Measurements from ENCODE around the gene HSF5. TPM values are rescaled to one million over a fixed set of nuclear protein-coding genes. Genes with fewer than 3 reads are reported as not detected.
A peak's percentile ranks its signal among the peaks of the same experiment; 100 is the strongest.

HSF5 gene
- total RNA-seq, 2 experiments from 2014 or later = 3.9 to 4.2 TPM

- DNase-seq = no peak
- H3K4me1 Mint-ChIP-seq = peaks cover 9% of the 10 kb centered on the region
- no peaks in the 10 kb centered on the region for H3K9me3 Mint-ChIP-seq
- H3K27me3 Mint-ChIP-seq = no peaks in the 10 kb centered on the region
- no peak overlapping the region for H3K27ac Mint-ChIP-seq
- no peak overlapping the region for H3K4me3 Mint-ChIP-seq
- no peaks in the 10 kb centered on the region for H3K36me3 Mint-ChIP-seq
These were observed 17.9 kb downstream of the HSF5 start for GRCh38 chr17:58470356-58470755.

- no peaks in the 10 kb centered on the region for H3K9me3 Mint-ChIP-seq
- DNase-seq = no peak
- H3K27ac Mint-ChIP-seq = no peak overlapping the region
- H3K27me3 Mint-ChIP-seq = no peaks in the 10 kb centered on the region
- no peak overlapping the region for H3K4me3 Mint-ChIP-seq
- H3K4me1 Mint-ChIP-seq = peaks cover 6% of the 10 kb centered on the region
- H3K36me3 Mint-ChIP-seq = no peaks in the 10 kb centered on the region
These were observed 19.3 kb downstream of the HSF5 start for GRCh38 chr17:58468944-58469343.

DNA sequence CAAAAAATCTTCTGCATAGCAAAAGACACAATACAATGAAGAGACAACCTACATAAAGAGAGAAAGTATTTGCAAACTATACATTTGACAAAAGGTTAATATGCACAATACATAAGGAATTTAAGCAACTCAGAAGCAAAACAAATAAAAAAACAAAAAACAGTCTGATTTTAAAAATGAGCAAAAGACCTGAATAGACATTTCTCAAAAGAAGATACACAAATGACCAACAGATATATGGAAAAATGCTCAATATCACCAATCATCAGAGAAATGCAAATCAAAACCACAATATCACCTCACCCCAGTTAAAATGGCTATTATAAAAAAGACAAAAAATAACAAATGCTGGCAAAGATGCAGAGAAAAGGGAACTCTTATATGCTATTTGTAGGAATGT is 32.7 kb downstream of the HSF5 start:
- Mint-ChIP-seq H3K27ac (no peak overlapping the region), H3K36me3 (peaks cover 4% of the 10 kb centered on the region), H3K9me3 (no peaks in the 10 kb centered on the region), H3K4me1 (no peaks in the 10 kb centered on the region), H3K4me3 (no peak overlapping the region), H3K27me3 (no peaks in the 10 kb centered on the region)
- no peak for DNase-seq

DNA sequence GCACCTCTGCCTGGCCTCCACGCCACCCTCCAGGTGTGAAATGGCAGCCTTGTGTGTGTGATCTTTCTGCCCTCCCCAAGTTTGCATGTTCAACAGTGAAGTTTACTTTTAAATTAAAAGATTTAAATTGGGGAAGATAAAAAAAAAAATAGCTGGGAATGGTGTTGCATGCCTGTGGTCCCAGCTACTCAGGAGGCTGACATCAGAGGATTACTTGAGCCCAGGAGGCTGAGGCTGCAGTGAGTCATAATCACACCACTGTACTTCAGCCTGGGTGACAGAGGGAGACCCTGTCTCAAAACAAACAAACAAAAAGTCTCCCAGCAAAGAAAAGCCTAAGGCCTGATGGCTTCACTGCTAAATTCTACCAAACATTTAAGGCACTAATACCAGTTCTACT is 35.5 kb downstream of the HSF5 start:
- Mint-ChIP-seq H3K4me1 (no peaks in the 10 kb centered on the region), H3K9me3 (no peaks in the 10 kb centered on the region), H3K27ac (no peak overlapping the region), H3K4me3 (no peak overlapping the region), H3K36me3 (peaks cover 4% of the 10 kb centered on the region), H3K27me3 (no peaks in the 10 kb centered on the region)
- no peak for DNase-seq

GRCh38 chr17:58447039-58447975 is 40.9 kb downstream of the HSF5 start:
- Mint-ChIP-seq H3K4me3 (no peak overlapping the region), H3K27ac (no peak overlapping the region), H3K36me3 (peaks cover 5% of the 10 kb centered on the region), H3K4me1 (peaks cover 6% of the 10 kb centered on the region), H3K27me3 (no peaks in the 10 kb centered on the region), H3K9me3 (no peaks in the 10 kb centered on the region)
- DNase-seq = peak; percentile 70

DNA sequence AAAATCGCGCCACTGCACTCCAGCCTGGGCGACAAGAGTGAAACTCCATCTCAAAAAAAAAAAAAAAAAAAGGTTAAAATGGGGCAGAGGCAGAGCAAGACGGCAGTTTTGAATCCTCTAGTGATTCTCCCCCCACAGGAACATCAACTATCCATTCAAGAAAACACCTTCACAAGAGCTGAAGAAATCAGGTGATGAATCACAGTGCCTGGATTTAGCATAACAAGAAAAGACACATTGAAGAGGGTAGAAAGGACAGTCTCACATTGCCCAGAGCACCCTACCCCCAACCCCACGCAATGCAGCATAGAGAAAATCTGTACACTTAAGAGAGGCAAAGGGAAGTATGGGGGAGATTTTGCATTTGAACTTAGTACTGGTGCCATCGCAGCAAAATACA is 42.1 kb downstream of the HSF5 start:
- no peaks in the 10 kb centered on the region for H3K9me3 Mint-ChIP-seq
- H3K4me1 Mint-ChIP-seq = peaks cover 6% of the 10 kb centered on the region
- H3K27me3 Mint-ChIP-seq = no peaks in the 10 kb centered on the region
- peaks cover 5% of the 10 kb centered on the region for H3K36me3 Mint-ChIP-seq
- no peak overlapping the region for H3K27ac Mint-ChIP-seq
- no peak for DNase-seq
- no peak overlapping the region for H3K4me3 Mint-ChIP-seq

GRCh38 chr17:58436805-58437239 is 51.4 kb downstream of the HSF5 start:
- no peak overlapping the region for H3K4me3 Mint-ChIP-seq
- H3K9me3 Mint-ChIP-seq = no peaks in the 10 kb centered on the region
- no peak for DNase-seq
- H3K4me1 Mint-ChIP-seq = no peaks in the 10 kb centered on the region
- no peaks in the 10 kb centered on the region for H3K27me3 Mint-ChIP-seq
- peaks cover 4% of the 10 kb centered on the region for H3K36me3 Mint-ChIP-seq
- no peak overlapping the region for H3K27ac Mint-ChIP-seq

DNA sequence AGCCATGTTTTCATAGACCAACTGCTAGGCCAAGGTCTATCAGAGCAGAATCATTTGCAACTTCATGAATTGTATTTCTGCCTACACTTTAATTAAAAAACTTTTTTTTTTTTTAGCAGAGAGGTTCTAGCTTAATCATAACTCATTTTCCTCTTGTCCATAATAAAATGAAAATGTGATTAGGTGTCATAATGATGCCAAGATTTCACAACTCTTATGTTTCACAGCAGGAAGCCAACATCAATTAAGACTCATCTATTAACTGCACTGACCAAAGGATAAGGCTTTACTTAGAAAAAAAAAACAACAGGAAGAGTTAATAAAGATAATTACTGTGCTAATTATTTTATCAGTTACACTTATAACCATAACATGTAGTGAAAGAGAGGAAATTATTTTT is 52.0 kb downstream of the HSF5 start:
- DNase-seq = no peak
- H3K4me3 Mint-ChIP-seq = no peak overlapping the region
- no peaks in the 10 kb centered on the region for H3K4me1 Mint-ChIP-seq
- H3K36me3 Mint-ChIP-seq = peaks cover 4% of the 10 kb centered on the region
- H3K27ac Mint-ChIP-seq = no peak overlapping the region
- no peaks in the 10 kb centered on the region for H3K9me3 Mint-ChIP-seq
- no peaks in the 10 kb centered on the region for H3K27me3 Mint-ChIP-seq

- H3K27me3 Mint-ChIP-seq = no peaks in the 10 kb centered on the region
- no peak overlapping the region for H3K4me3 Mint-ChIP-seq
- H3K27ac Mint-ChIP-seq = no peak overlapping the region
These were observed 55.2 kb downstream of the HSF5 start for GRCh38 chr17:58432806-58433573.

GRCh38 chr17:58427807-58428206 is 60.4 kb downstream of the HSF5 start:
- Mint-ChIP-seq H3K9me3 (no peaks in the 10 kb centered on the region), H3K27ac (no peak overlapping the region), H3K27me3 (no peaks in the 10 kb centered on the region), H3K36me3 (no peaks in the 10 kb centered on the region), H3K4me1 (no peaks in the 10 kb centered on the region), H3K4me3 (no peak overlapping the region)
- DNase-seq = no peak

More at GRCh38 chr17:58432806-58433573, 55.2 kb downstream of the HSF5 start:
- no peak for DNase-seq
- no peaks in the 10 kb centered on the region for H3K4me1 Mint-ChIP-seq
- peaks cover 1% of the 10 kb centered on the region for H3K36me3 Mint-ChIP-seq
- no peaks in the 10 kb centered on the region for H3K9me3 Mint-ChIP-seq

DNA sequence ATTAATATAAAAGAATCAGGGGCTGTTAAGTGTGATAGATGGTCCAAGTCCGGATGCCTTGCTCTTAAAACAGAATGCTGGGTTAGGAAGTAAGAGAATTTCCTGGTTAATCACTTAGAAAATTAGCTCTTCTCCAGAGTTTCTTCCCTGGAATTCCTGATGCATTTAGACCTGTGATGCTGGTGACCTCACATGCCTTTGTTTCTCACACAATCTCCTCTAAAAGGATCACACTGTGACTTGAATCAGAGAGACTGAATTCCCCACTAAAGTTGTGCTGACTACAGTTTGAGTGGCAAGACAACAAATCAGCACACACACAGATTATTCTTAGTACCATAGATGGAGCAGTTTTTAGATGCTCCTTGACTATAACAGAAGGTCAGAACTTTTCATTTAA is 66.5 kb downstream of the HSF5 start:
- Mint-ChIP-seq H3K4me1 (peaks cover 11% of the 10 kb centered on the region), H3K27ac (no peak overlapping the region), H3K36me3 (no peaks in the 10 kb centered on the region), H3K4me3 (no peak overlapping the region), H3K9me3 (no peaks in the 10 kb centered on the region), H3K27me3 (no peaks in the 10 kb centered on the region)
- no peak for DNase-seq

GRCh38 chr17:58420827-58421226 is 67.4 kb downstream of the HSF5 start:
- Mint-ChIP-seq H3K27me3 (no peaks in the 10 kb centered on the region), H3K9me3 (no peaks in the 10 kb centered on the region), H3K27ac (no peak overlapping the region), H3K4me3 (no peak overlapping the region), H3K4me1 (peaks cover 12% of the 10 kb centered on the region), H3K36me3 (no peaks in the 10 kb centered on the region)
- no peak for DNase-seq

GRCh38 chr17:58417300-58418092 is 70.7 kb downstream of the HSF5 start, which contains the start of gene RNF43:
Gene RNF43 (minus strand): TSS chr17:58417534. CDS start chr17:58415577, 1,957 bp downstream.
- H3K4me3 Mint-ChIP-seq = peak within 1 kb of the TSS; percentile 54

DNA sequence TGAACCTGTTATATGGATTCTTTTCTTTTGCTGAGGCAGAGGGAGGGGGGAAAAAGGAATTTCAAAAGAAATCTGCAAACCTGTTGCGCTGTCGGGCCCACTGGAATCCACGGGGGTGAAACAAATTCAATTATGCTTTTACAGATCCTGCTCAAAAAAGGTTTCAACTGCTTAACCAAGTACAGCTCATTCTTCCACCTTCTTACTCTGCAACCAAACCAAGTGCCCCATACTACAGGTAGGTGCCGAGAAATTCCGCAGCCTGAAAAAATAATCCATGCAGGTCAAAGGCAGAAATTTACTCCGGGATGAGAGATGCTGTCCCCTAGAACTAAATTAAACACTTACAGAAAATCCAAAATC is 71.3 kb downstream of the HSF5 start:
- H3K4me1 Mint-ChIP-seq = peaks cover 24% of the 10 kb centered on the region
- peaks cover 1% of the 10 kb centered on the region for H3K36me3 Mint-ChIP-seq
- no peaks in the 10 kb centered on the region for H3K27me3 Mint-ChIP-seq
- DNase-seq = no peak
- H3K9me3 Mint-ChIP-seq = no peaks in the 10 kb centered on the region
- H3K4me3 Mint-ChIP-seq = no peak overlapping the region
- no peak overlapping the region for H3K27ac Mint-ChIP-seq

More at GRCh38 chr17:58417300-58418092, 70.7 kb downstream of the HSF5 start, which contains the start of gene RNF43:
- Mint-ChIP-seq H3K36me3 (peaks cover 1% of the 10 kb centered on the region), H3K27ac (no peak within 1 kb of the TSS), H3K4me1 (peaks cover 19% of the 10 kb centered on the region), H3K27me3 (no peaks in the 10 kb centered on the region), H3K9me3 (no peaks in the 10 kb centered on the region)
- peak; percentile 82 for DNase-seq

DNA sequence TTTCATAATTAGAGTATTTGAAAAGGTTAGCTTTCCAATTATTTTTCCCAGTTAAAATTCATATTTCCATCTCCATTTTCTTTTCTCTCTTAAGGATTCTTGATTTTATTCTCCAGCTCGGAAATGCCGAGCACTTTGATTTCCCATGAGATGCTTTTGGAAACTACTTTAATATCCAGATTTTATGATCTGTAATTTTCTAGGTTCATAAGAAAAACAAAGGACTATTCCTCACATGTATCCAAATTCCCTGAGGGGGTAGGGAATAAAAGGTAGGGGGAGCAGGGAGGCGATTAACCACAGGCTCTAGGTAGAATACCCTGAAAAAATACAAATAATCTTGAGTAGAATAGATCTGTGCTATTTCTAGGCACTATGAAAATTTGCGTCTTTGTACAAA is 71.8 kb downstream of the HSF5 start:
- Mint-ChIP-seq H3K27me3 (no peaks in the 10 kb centered on the region), H3K9me3 (no peaks in the 10 kb centered on the region), H3K4me1 (peaks cover 25% of the 10 kb centered on the region), H3K4me3 (no peak overlapping the region), H3K27ac (no peak overlapping the region), H3K36me3 (peaks cover 1% of the 10 kb centered on the region)
- no peak for DNase-seq

Measured in activated naive CD8-positive, alpha-beta T cell treated with anti-CD3 and anti-CD28 coated beads for 36 hours (primary cell).